Measurements from ENCODE around the gene ANO1.

ANO1 gene

DNA sequence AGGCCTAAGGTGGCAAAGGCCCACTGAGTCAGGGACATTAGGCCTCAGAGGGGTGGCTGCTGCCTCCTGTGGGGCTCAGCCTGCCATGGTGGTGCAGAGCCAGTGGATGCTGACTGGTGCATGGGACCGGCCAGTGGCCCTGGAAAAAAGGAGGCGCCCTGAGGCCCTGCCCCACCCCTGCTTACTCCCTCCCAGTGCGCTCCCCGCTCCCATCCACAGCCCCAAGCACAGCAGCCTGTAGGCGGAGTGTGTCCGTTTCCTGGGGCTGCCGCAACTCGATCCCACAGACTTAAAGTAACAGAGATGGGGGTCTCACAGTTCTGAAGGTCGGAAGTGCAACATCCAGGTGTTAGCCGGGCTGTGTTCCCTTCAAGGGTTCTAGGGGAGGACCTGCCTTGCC is 86.6 kb downstream of the ANO1 start:
- DNase-seq (ENCODE audit: low spot score): no peak

DNA sequence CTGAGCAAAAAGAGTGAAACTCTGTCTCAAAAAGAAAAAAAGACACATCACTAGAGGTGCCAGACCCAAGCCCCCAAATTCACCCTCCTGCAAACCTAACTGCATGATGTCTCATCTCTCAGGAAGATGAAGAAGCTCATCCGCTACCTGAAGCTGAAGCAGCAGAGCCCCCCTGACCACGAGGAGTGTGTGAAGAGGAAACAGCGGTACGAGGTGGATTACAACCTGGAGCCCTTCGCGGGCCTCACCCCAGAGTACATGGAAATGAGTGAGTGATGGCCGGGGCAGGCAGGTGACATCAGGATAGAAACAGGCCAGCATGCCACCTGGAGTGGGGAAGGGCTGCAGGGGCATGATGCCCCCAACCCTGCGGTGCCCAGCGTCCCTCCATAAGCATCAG is 89.0 kb downstream of the ANO1 start:
- DNase-seq (ENCODE audit: low spot score): no peak

DNA sequence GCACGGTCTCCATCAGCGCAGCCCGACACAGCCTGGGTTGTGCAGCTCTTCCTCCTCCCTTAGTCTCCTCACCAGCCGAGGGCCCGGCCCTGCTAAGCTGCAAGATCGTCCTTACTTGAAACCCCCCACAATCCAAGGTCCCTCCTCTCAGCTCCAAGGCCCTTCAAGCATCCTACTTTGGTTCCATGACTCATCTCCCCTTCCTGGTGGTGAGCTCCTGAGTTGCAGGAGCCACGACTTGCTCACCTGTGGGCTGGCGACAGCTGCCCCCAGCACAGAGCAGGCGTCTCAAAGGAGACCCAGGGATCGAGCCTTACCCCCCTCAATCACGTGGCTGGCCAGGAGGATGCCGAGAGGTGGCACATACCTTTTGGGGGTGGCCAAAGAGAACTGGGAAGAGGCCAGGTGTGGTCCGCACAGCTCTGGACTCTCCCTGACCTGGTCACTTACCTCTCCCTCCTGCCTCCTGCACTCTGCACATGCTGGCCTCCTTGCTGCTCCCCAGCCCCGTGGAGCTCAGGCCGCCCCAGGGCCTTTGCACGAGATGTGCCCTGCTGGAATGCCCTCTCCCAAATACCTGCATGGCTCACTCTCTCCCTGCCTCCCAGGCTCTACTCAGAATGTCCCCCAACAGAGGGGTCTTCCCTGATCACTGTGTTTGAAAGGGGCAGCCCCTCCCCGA is 89.7 kb downstream of the ANO1 start:
- no peak for DNase-seq (ENCODE audit: low spot score)

DNA sequence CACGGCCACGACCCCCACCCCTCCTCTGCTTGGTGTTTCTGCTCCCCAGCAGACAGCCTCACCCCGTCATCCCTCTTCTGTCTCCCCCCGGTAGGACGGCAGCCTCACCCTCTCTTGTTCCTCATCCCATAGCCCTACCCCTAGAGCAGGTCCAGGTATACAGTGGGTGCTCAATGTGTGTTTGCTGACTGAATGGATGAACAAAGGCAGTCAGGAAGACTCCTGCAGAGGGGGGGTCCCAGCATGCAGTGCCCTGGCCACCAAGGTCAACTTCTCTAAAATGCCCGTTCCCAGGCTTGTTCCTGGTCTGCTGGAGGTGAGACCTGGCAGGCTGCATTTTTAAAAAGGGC is 90.3 kb downstream of the ANO1 start:
- no peak for DNase-seq (ENCODE audit: low spot score)

DNA sequence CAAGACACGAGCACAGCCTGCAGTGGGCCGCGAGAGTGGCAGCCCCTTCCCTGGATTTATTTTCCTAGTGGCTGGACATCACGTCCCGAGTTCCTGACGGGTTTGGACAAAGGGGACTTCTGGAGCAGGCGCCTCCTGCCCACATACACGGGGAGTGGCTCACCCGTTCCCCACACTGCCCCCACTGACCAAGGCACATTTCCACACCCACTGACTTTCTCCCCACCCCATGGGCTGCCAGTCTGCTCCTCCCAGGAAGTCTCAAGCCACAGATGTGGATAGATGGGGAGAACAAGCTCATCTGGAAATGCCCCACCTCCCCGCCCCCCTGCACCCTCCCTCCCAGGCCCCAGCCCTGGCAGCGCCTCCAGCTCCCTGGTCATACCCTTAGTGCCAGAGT is 91.0 kb downstream of the ANO1 start:
- no peak for DNase-seq (ENCODE audit: low spot score)

DNA sequence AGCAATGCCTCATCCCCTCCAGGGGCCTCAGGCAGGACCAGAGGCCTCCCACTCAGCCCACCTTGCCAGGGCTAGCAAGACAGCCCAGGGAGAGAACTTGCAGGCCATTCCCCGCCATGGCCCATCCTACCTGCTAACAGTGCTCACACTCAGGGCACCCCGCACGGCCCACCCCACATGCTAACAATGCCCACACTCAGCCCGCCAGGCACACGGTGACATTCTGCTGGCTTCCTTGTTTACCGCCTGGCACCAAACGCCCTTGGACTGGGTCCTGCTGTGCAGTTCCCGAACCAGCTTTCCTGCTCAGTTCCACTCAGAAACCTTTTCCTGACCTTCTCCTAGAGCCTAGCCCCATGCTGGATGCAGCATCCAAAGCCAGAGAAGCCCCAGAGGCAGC is 91.5 kb downstream of the ANO1 start:
- no peak for DNase-seq (ENCODE audit: low spot score)

DNA sequence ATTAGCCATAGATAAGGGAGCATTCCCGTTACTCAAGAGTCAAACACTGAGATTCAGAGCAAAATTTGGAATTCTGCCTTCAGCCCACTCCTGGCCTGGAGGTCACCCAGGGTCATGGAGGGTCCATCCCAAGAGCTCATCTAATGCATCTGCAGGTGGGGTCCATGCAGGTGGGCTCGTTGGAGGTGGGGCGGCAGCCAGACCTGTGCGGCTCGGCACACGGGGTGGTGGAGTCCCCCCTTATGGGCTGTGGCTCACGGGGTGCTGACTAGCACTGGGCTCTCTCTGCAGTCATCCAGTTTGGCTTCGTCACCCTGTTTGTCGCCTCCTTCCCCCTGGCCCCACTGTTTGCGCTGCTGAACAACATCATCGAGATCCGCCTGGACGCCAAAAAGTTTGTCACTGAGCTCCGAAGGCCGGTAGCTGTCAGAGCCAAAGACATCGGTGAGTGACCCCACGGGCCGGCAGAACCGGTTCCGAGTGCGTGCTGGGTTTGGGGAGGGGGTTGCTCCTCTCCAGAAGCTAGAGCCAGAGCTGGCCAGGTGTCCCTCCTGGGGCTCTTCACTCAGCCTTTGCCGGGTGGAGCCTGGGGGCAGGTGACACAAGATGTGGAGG is 92.6 kb downstream of the ANO1 start:
- no peak for DNase-seq (ENCODE audit: low spot score)

DNA sequence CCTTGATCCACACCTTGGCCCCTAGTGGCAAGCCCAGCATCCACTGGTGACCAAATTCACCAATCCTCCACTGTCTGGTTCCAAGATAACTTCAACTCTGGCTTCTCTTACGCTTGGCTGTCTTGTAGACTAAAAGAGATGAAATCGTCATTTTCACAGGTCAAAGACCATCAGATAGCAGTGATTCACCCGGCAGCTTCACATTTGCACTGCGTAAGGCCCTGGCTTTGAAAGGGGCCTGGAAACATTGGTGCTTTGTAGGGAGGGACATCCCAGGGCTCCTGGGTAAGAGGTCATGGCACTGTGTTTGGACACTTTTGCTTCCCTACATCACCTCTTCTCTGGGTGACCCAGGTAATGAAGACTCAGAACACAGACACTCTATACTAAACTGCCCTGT is 94.9 kb downstream of the ANO1 start:
- DNase-seq (ENCODE audit: low spot score): no peak

DNA sequence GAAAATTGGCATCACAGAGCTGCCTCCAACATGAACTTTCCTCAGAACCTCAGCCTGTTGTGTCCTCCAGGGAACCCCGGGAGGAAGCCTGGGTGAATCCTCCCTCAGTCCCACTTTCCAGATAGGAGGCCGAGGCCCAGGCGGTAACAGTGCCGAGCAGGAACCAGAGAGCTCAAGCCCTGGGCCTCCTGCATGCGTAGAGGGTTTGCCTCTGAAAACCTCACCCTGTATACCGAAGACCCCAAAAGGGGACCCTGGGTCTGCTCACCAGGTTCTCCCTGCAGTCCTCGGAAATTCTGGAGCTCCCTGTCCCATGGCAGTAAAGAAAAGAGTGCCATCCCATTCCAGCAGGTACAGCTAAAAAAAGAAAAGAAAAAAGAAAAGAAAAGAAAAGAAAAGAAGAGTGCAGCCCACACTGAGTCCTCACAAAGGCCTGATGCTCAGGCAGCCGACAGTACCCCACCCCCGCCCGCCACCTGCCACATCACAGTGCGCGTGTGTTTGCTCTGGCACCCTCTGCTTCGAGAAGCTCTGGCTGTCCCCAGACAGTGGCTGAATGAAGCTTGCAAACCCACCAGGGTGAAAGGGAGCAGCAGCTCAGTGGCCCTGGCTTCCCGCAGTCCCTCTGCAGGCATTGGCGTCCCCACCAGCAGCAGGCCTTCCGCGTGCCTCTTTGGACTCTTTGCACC is 96.6 kb downstream of the ANO1 start:
- DNase-seq (ENCODE audit: low spot score): no peak

DNA sequence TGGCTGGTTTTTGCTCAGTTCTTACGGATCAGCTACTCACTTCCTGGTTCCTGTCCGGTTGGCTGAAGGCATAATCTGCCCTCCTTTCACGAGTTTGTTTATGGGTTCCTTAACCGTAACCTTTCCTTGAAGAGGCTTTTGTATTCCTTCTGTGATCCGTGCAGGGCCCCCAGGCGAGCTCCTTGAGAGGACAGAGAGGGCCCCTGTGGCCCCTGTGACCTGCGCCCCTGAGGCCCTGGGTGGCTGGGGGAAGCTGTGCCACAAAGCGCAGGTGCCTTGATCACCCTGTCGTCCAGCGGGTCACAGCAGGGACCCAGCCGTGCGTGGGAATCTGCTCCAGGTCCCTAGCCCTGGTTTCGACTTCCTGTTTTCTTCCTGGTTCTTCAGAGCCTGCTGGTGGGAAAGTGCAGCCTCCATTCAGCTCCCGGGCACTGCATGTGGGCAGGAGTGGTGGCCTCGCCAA is 97.2 kb downstream of the ANO1 start:
- DNase-seq (ENCODE audit: low spot score): peak; percentile 68

DNA sequence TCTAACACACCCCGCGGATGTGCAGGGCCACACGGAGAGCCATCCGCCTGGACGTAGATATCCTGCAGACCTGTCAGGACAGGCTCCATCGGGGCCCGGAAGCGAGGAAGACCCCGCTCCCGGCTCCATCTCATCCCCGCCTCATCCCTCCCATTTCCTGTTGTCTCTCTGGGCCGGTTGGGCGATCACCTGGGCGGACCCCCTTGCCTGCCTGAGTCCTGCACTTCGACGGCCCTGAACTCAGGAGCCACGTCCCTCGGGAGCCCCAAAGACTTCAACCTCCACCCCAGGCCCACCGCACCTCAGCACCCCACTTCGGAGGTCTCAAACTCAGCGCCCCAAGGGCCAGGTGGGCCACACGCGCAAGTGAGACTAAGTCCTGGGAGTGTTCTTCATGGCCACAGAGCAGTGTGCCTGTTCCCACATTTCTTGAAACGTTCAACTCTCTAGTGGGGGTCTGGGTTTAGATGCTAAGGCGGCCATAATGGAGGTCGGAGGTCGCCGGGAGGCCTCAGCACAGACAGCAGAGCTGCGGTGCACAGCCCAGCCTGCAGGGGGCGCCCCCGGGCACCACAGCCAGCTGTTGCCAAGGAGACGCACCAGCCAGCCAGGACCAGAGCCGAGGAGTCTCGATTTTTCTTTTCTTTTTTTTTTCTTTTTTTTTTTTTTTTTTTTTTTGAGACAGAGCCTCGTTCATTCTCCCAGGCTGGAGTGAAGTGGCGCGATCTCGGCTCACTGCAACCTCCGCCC is 99.0 kb downstream of the ANO1 start:
- DNase-seq (ENCODE audit: low spot score): peak; percentile 73

DNA sequence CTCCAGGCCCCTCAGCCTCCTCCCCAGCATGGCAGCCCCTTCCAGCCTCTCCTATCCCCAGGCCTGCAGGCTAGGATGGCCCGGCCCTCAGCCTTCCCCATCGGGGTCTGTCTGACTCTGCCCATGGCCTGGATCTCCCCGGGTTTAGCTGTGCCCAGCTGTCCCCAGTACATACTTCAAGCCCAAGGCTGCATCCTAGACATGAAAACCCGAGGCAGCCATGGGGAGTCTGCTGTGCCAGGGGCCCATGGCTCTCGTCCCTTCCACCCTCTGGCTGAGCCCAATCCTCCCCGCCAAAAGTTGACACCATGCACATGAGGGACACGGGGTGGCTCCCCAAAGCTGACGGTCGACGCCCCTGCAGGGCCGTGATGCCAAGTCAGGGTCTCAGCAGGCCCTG is 102.8 kb downstream of the ANO1 start:
- no peak for DNase-seq (ENCODE audit: low spot score)

DNA sequence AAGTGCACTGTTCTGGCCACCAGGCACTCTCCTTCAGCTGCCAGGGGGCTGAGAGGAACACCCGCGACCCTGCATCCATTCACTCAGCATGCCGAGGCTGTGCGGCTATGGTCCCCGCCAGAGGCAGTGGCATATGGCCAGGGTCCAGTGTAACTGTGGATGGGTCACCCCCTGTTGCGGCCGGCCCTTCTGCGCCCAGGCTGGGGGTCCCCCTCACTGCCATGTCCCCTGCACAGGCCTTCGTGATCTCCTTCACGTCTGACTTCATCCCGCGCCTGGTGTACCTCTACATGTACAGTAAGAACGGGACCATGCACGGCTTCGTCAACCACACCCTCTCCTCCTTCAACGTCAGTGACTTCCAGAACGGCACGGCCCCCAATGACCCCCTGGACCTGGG is 104.1 kb downstream of the ANO1 start:
- DNase-seq (ENCODE audit: low spot score): no peak

DNA sequence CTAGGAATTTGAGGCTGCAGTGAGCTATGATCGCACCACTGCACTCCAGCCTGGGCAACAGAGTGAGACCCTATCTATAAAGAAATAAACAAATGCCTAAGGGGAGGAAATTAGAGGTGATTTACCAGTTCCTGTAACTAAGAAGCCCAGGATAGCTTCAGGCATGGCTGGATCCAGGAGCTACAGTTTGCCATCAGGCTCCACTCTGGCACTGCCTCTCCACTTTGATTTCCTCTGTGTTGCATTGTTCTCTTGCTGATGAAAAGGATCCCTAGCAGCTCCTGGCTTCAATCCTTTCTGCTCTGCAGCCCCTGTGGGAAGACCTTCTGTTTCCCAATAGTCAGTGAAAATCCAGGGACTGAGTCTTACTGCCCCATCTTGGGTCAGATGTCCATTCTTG is 104.9 kb downstream of the ANO1 start:
- no peak for DNase-seq (ENCODE audit: low spot score)

DNA sequence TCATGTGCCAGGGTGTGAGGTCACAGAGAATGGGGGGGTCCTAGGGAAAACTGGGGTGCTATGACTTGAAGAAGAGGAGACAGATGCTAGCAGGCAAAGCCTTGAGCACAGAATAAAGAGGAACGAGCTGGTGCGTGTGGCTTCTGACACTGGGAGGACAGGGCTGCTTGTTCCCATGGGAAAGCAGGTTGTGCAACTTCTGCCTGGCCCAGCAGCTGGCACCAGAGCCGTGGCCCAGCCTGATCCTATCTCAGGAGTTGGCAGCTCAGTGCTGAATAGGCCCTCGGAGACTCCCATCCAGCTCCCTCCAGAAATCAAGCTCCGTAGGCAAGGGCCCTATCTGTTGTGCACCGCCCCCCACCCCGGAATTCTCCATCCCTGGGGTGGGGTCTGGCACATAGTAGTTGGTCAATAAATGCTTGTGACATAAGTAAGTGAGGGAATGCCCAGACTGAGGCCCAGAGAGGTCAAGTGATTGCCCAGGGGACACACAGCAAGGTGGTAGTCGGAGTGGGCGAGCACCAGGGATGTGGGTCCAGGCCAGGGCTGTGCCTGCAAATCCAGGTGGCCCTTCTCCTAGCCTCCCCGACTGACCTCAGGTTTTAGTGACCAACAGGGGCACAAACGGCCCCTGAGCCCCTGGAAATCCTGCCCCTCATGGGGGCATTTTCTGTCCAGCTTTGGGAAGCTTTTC is 105.5 kb downstream of the ANO1 start:
- DNase-seq (ENCODE audit: low spot score): no peak

DNA sequence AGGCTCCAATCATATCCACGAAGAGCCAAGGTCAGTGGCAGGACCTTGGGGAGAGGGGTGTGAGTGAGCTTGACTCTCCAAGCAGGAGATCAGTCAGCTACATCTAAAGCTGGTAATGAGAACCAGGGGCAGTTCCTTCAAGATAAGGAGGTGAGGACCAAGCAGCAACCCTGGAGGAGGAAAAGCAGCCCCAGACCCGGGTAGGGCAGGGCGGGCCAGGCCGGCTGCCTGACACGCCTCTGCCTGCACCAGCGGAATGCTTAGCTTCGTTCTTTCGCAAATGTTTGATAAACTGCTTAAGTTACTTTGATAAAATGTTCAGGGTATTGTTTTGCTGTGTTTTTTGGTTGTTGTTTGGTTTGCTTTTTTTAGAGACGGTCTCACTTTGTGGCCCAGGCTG is 106.3 kb downstream of the ANO1 start:
- no peak for DNase-seq (ENCODE audit: low spot score)

DNA sequence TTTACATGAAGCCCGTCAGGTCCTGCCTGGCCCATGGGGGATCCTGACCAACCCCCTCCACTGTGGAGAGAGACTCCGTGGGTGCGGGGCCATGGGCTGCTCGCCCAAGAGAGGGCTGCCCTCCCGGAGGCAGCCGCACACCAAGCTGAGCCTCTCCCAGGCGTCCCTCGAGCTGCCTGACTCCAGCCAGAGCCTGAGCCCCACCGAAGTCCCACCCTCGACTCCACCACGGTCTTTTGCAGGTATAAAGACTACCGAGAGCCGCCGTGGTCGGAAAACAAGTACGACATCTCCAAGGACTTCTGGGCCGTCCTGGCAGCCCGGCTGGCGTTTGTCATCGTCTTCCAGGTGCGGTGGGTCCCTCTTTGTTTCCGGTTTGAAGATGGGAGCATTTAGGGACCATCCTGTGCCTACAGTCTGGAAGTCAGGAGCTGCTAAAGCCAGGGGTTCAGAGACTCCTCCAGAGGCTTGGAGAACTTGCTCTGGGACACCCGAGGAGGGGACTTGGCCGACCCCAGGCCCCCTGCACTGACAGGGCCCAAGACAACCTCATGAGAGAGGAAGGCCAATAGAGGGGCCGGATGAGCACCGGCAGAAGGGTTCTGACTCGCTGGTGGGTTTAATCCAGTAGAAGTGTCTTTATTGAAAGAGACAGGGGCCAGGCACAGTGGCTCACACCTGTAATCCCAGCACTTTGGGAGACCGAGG is 107.4 kb downstream of the ANO1 start:
- no peak for DNase-seq (ENCODE audit: low spot score)

DNA sequence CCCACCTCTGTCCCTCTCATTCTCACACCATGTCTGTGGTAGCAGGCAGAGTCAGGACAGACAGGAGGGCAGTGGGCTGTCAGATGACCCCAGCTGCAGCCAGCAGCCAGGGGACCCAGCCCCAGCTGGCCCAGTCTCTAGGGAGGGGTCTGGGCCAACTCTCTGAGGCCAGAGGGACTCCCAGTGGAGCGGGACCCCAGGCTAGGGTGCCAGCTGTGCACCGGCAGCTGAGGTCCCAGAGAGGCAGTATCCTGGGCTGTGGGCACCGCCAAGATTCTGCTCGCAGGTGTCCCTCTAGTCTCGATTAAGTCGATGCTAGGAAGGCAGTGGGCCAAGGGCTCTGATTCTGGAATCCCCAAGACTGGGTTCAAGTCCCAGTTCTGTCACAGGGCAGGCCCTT is 108.3 kb downstream of the ANO1 start:
- DNase-seq (ENCODE audit: low spot score): no peak

DNA sequence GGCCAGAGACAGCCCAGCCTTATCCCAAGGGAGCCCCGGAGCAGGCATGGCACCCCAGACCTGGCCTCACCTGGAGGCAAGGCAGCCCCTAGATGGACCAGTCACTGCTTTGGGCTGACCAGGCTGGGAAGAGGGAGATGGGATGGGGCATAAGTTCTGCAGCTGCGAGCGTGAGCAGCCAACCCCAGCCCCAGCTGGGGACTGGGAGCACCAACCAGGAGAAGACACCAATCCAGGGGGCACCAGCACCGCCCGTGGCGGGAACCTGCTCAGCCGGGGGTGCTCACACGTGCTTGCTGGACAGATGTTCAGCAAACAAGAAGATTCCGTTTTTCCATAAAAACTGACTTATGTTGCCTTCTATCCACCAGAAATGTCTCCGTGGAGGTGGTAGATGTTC is 108.8 kb downstream of the ANO1 start:
- DNase-seq (ENCODE audit: low spot score): no peak

DNA sequence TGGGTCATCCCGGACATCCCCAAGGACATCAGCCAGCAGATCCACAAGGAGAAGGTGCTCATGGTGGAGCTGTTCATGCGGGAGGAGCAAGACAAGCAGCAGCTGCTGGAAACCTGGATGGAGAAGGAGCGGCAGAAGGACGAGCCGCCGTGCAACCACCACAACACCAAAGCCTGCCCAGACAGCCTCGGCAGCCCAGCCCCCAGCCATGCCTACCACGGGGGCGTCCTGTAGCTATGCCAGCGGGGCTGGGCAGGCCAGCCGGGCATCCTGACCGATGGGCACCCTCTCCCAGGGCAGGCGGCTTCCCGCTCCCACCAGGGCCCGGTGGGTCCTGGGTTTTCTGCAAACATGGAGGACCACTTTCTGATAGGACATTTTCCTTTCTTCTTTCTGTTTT is 109.7 kb downstream of the ANO1 start:
- DNase-seq (ENCODE audit: low spot score): no peak

DNA sequence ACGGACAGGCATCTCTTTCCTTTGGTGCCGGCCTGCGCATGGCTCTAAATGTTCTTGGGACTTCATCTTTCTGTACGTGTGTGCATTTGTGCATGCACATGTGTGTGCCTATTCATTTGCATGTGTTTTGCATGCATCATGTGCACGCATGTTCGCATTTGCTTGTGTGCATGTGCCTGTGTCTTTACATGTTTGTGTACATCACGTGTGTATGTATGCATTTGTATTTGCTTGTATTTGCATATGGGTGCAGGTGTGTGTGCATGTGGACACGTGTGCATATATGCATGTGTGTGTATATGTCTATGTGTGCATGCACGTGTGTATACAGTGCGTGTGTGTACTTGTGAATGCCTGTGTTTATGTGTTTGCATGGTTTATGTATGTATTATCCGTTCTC is 111.5 kb downstream of the ANO1 start:
- DNase-seq (ENCODE audit: low spot score): no peak
